GM18867 (cell line): ENCODE data around the gene ABCC11.
A peak's percentile ranks its signal among the peaks of the same experiment; 100 is the strongest.
"Not testable (repeated sequence)": the region's sequence is repeated elsewhere in the genome, so short reads cannot be mapped to it uniquely, and the experiment has no call there.

Experiments
- ATAC-seq: cut with Tn5 transposase; IDR thresholded peaks from one replicate; pipeline ENCODE4 v1.9.1; 2021; ENCODE audit warnings: mild to moderate bottlenecking, moderate library complexity; ENCODE audit not compliant: unreplicated experiment

The ABCC11 gene

DNA sequence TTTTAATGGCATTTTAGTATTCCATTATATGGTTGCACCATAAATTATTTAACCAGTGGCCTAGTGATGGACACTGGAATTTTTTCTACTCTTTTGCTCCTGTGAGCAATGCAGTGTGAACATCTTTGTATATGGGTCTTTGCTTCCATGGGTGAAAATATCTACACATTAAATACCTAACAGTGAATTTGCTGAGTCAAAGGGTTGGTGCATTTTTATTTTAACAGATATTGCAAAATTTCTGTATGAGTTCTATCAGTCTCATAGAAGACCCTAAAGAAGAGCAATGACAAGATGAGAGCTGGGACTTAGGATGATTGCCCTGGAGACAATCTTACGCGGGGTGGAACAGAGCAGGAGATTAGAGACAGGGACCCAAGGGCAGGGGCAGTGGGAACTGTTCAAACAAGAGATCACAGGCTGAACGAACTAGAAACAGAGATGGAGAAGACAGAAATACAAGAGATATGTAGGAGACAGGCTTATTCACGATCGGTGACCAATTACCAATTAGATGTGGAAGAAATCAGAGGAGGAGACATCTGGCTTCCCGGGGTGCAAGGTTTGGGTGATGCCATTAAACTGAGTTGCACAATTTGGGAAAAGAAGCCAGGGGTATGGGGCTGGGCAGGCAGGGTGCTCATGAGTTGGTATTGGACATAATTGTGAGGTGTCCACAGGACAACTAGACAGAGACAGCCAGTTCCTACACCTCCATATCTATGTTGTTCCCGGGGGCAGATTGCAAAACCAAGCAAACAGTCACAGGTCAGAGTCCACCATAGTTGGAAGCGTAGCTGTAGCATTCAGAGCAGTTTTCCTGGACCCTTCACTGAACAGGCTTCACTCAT, 43.1 kb downstream of the ABCC11 start:
- no peak for ATAC-seq

DNA sequence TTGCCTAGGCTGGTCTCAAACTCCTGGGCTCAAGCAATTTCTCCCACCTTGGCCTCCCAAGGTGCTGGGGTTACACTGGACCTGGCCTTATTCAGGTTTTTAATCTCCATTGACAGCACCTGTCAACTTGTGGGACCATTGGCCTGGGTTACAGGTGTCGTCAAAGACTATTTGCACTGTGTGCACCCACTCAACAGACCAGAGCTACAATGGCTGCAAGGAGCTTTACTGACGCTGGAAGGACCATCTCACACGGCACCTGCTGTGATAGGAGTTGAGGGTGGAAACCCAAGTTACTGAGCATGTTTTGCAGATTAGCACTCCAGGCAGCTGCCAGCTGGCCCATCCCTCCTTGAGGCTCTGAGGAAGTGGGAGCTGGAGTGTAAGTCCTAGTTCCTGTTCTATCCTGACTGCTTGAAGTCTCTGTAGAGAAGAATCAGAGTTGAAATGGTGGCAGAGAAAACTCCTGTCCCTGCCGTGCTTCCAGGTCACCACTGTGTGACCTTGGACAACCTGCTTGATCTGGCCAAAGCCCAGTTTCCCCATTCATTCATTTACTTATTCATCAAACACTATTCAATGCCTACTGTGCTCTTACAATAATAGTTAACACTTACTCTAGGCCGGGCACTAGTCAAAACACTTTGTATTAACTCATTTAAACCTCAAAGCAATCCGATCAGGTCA, 45.7 kb downstream of the ABCC11 start:
- no peak for ATAC-seq

DNA sequence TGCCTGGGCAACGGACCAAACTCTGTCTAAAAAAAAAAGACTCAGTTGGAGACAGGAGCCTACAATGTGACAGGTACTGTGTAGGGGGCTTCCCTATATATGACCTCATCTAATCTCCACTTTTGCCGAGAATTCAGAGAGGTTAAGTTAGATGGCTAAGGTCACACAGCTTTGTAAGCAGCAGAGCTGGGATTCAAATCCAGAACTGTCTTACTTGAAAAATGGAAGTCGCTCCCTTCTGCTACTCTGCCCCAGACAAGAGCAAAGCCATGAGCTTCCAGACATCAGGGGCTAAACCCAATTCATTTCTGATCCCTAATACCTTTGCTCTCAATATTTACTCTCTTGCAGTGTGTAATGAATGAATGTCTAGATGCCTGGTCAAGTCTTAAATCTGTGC, 50.0 kb downstream of the ABCC11 start:
- ATAC-seq = no peak

DNA sequence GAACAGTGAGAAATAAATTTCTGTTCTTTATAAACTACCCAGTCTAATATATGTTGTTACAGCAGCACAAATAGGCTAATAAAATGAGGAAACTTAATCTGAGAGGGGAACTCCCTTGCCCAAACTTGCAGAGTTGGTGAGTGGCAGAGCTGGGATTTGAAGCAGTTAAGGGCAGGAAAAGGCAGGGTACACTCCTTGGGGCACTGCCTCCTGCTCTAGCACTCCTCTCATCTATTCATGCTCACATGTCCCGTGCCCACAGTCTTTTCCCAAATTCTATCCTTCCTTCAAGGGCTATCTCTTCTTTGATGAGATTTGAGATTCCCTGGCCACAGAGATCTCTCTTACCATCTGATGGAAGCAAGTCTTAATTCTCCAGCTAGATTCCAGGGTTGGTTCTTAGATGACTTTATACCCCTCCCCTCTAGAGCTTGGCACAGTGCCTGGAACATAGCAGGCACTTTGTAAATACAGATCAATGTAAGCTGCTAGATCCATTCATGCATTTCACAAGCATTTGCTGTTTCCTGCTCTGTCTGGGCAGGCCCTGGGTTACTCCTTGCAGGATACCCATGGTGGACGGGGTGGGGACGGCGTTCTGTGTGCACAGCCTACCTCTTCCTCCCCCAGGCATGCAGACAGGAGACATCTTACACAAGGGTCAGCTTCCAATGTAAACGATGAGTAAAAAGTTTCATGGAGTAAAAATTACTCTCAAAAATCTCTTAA, 52.3 kb downstream of the ABCC11 start:
- no peak for ATAC-seq

DNA sequence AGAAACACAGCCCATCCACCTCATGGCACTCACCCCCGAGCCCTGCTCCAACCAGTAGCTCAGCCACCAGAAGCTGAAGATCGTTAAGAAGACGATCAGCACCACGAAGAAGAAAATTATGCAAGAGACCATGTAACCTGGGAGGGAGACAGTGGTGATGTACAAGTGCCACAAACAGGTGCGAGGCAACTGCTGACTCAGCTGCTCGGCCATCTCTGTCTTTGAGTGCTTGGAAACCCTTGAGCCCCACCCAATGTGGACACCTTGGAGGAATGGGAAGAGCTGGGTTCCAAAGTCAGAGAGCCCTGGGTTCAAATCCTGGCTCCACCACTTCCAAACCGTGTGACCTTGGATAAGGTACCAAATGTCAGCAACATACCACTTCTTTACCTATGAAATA, 53.5 kb downstream of the ABCC11 start:
- ATAC-seq = no peak

DNA sequence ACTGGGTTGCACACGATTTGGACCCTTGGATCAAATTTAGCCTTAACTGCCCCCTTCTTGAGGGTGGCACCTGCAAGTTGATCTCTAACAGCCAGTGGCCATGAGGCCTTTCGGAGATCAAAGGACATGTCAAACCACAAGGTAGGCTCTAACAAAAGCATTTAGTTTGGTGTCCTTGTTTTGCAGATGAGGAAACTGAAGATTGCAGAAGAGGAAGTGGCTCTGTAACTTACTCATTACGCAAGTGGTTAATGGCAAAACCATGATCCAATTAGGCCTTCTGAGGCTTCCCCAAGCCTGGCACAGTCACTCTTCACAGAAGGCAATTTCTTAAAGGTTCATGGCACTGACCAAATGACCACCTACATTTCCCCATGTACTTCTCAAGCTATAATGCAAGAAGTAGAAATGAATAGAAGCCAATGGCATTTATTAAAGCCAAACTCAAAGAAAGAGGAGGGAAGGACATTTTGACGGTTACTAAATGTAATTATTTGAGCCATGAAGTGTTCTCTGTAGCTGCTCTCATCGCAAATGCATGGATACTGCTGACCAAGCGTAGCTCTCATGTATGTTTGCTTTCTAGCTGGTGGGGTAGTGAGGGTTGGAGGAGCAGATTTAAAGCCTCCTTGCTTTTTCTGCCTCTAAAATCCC, 58.8 kb downstream of the ABCC11 start:
- peak; percentile 92 for ATAC-seq

DNA sequence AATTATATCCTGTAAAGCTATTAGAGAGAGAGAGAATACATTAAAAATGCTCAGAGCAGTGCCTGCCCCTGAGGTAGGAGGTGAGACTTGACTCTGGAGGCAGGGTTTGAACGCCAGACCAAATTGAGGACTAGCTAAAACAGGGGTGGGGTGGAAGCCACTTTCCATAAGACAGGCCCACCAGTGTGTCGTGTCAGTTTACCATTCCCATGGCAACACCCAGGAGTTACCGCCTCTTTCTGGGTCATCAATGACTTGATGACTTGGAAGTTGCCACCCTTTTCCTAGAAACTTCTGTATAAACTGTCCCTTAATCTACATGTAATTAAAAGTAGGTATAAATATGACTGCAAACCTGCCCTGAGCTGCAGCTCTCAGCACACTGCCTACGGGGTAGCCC, 59.6 kb downstream of the ABCC11 start:
- no peak for ATAC-seq

DNA sequence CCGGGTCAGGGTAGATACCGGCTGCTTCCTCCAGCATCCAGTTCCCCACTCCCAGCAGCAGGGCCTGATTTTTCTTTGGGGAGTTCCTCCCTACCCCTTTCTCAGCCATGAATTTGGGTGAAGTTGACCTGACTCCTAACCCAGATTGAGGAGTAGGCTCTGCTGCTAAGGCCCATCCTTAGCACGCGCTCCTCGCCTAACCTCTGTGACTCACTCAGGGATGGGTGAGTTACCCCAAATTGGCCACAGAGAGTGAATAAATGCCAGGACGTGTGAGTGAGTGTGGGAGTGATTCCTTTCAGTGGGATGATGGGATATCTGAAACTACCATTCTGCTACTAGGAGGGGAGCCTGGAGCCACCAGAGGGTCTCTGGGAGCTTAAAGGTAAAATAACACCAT, 62.7 kb downstream of the ABCC11 start:
- no peak for ATAC-seq

DNA sequence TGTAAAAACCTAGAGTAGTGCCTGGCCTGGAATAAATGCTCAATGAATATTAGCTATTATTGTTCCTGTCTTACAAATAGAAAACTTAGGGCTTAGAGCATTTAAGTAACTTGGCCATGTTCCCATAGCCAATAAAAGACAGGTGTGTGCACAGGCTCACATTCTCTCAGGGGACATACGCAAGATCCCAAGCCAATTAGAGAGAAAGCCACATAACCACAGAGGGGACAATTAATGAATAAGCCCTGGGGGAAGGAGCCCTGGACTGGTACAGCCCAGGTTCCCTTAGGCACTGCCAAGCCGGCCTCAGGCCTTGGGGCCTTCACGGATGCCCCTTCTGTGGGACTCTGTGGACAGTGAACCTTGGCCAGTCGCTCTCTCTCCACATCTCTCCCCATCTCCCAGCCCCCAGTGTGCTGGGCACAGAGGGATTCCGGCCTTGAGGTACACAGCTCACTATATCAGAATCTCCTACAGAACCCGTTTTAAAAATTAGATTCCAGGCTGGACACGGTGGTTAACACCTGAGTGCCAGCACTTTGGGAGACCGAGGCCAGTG, 64.3 kb downstream of the ABCC11 start:
- ATAC-seq = no peak

DNA sequence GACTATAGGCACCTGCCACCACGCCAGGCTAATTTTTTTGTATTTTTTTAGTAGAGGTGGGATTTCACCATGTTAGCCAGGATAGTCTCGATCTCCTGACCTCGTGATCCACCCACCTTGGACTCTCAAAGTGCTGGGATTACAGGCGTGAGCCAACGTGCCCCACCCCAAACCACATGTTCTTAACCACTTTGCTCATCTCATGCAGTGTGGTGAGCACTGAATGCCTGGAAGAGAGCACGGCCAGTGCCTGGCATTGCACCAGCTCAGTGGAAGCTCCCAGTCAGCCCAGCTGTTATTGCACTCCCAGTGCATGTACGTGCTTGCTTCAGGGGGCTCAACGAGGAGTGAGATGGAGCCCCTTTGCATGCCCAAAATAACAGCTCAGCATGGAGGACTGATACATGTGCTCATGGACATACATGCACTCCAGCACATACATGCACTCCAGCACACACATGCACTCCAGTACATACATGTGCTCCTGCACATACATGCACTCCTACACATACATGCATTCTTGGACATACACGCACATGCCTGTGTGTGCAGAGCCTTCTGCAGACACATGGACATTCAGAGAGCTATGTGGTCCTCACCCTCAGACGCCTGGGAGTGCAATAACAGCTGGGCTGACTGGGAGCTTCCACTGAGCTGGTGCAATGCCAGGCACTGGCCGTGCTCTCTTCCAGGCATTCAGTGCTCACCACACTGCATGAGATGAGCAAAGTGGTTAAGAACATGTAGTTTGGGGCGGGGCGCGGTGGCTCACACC, 65.4 kb downstream of the ABCC11 start:
- ATAC-seq = not testable (repeated sequence)

DNA sequence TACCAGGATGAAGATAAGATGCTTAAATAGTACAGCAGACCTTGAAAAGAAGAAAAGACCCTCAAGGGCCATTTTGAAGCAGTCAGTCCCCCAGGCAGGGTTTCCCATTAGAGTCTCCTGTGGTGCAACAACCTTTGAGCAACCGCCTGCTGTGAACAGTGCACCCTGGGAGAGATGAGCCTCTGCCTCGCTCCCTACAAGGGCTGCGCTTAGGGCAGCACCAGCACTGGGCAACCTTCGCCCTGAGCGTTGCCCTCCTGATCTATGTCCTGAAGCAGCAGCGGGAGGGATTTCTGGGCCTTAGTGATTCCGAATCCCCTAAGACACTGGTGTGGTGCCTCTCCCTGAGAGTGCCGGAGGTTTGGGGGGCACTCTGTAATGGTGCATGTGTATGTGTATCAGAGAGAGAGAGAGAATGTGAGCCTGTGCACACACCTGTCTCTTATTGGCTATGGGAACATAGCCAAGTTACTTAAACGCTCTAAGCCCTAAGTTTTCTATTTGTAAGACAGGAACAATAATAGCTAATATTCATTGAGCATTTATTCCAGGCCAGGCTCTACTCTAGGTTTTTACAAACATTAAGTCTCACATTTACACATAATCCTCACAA, 66.4 kb downstream of the ABCC11 start:
- no peak for ATAC-seq

DNA sequence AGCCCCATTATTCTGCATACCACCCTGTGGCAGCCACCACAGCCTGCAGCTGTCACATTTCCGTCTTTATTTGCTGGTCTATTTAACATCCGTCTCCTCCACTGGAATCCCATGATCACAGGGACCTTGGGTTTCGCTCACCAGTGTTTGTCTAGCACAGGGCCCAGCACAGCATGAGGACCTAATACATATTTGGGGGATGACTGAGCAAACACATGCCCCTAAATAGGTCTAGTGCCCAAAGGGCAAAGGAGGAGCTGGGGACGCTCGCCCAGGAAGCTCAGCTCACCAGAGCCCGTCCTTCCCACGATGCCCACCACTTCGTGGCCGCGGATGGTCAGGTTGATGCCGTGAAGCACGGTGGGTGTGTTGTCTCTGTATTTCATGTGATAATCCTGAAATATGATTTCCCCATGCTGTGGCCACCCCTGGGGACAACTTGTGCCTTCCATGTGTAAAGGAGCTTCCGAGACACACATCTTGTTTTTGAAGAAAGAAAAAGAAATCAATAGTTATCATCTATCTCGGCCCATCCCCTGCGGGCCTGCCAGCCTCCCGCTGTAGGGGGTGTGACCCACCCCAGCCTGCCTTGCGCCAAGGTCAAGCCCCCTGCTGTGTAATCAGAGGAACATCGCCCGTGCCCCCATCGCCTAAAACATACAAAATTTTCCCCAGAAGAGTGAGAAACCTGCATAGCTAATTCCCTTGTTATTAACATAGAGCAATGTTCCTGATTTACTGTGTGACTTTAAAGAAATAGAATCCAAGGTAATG, 70.5 kb downstream of the ABCC11 start:
- no peak for ATAC-seq

DNA sequence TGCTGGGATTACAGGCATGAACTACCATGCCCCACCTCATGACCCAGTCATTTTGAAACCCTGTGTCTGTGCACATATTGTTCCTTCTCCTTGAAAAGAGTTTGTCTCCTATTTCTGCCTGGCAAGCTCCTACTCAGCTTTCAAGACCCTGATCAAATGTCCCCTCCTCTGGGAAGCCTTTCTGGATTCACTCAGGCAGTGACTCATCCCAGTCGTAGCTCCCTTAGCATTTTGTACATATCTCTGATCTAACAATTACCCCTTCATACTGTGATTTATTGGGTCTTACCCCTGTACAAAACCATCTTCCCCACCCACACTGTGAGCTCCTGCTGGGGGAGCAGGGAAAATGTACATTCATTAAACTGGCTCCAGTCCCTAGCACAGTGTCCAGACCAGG, 73.5 kb downstream of the ABCC11 start:
- ATAC-seq = no peak

DNA sequence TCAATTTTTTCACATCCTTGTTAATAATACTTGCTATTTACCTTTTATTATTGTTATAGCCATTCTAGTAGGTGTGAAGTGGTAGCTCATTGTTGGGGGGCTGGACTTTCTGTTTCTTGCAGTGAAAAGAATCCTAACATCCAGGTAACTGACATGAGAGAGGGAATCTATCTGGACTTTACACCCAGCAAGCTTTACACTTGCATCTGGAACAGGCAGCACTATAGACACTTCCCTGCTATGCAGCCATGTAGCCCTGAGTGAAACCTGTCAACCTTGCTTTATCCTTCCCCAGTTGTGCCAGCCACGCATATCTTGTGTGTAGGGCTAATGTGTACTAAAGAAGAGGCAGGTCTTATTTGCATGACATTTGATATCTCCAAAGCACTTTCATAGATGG, 74.7 kb downstream of the ABCC11 start:
- no peak for ATAC-seq

DNA sequence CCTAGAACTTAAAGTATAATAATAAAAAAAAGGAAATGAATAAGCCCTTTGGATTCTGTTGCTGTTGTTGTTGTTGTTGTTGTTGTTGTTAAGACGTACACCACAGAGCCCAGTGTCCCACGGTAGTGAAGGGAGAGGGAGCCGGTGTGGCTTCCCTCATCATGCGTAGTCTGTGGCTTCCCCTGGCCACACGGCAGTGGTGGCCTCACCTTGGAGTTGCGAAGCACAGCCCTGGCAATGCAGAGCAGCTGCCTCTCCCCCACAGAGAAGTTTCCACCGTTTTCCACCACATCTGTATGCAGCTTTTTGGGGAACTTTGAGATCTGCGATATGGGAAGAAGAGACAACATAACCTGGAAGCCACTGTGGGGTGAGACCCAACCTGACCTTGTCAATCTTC, 77.4 kb downstream of the ABCC11 start:
- ATAC-seq = no peak

DNA sequence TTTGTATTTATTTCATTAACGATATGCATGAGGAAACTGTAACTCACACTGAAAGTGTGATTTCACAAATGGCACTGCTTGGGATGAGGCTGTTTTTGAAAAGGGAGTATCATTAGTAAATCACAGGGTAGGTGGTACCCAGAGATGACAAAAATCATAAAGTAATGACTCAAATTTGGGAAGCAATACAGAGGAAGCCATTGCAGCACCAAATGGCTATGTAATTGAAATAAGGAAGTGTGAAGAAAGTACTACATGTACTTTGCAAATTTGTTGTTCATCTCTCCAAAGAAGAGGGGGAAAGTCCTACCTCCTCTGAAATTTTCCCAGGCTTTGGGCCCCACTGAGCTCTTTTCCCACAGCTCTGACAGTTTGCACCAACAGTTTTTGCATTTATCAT, 79.3 kb downstream of the ABCC11 start:
- no peak for ATAC-seq

DNA sequence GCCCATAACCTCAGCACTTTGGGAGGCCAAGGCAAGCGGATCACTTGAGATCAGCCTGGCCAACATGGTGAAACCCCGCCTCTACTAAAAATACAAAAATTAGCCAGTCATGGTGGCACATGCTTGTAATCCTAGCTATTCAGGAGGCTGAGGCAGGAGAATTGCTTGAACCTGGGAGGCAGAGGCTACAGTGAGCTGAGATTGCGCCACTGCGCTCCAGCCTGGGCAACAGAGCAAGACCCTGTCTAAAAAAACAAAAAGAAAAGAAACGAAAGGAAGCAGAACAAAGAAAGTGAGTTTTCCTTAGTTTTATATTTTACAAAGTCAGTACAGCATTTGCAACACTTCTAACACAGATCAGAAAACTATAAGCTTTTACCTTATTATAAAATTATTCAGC, 80.7 kb downstream of the ABCC11 start:
- not testable (repeated sequence) for ATAC-seq

DNA sequence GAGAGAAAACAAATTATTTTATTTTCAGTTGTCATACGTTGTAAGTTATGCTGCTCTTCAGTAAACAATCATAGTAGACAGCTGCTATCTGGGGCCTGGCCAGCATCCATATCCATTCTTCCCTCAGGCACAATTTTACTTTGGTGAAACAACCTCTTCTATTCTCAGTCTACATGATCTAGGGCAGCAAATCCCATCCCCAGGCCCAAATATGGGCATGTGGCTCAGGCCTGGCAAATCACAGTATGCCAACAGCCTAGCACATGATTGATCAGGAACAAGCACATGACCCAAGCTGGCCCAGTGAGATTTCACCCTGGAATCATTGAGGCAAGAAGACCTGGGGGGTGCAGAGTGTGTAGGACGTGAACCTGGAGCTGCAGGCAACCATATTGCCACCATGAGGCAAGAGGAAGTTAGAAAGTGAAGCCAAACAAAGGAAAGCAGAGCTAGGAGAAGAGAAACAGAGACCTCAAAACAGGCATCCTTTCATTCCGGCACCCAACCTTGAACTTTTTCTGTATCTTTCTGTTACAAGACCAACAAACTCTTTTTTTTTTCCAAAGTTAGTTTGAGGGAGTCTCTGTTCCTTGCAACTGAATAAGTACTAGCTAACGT, 81.3 kb downstream of the ABCC11 start:
- no peak for ATAC-seq
